ENCODE results near the gene CD27. TPM values are rescaled to one million over a fixed set of nuclear protein-coding genes. Genes with fewer than 3 reads are reported as not detected.

CD27 gene
- total and polyA plus RNA-seq, 2 of the 13 experiments (the other 11 are each of a cell fraction or from before 2014, with no cell fraction given) = 0.12 TPM; not detected in 1

DNA sequence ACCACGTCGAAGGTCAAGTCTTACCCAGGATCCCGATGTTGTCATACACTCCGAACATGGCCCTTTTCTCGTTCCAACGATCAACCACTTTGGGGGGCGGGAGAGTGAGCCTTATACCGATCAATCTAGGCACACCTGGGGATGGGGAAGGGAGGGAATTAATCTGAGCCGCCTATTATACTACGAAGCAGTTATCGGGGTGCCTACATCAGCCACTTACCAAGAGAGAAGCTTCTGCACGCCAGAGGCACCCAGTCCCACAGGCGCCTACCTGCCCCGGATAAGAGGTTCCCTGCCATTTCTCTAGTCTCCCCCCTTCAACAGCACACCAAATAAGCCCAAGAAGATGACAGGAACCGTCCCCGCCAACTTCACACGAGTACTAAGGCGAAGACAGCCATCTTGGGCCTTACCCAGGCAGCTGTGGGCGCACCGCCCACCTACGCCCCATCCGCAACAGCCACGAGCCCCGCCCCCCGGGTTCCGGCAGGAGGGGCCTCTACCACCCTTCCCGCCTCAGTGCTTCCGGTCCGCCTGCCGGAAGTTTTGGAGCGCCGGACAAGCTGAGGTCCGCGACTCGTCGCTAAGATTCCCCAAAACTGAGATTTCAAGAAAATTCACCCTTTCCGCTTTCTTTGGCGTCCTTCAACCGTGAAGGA is 48.2 kb downstream of the CD27 start, which contains the start of gene MRPL51 (continued):
- TF ChIP-seq, protein P1, sequence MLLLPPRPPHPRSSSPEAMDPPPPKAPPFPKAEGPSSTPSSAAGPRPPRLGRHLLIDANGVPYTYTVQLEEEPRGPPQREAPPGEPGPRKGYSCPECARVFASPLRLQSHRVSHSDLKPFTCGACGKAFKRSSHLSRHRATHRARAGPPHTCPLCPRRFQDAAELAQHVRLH (CRISPR knock-in tag; IDR thresholded peaks at IDR 0.05; ENCODE audit: borderline replicate concordance, low read depth) = no peak
- TF ChIP-seq ZNF841 (CRISPR knock-in tag; IDR thresholded peaks at IDR 0.05; ENCODE audit: borderline replicate concordance) (no peak), ELF1 (CRISPR knock-in tag; IDR thresholded peaks at IDR 0.05) (peak; percentile 88), HNRNPK (IDR thresholded peaks at IDR 0.05; ENCODE audit: low read depth, low read length, poor library complexity, severe bottlenecking) (peak; percentile 27), SP1 (IDR thresholded peaks at IDR 0.05) (no peak), SP1 (CRISPR knock-in tag; IDR thresholded peaks at IDR 0.05) (peak; percentile 82), SMARCC2 (IDR thresholded peaks at IDR 0.05) (no peak), KDM5A (IDR thresholded peaks at IDR 0.05; ENCODE audit: borderline replicate concordance, low read length) (no peak; the same call in 1 of the 2 replicates), ZNF484 (CRISPR knock-in tag; IDR thresholded peaks at IDR 0.05; ENCODE audit: borderline replicate concordance, low read depth) (no peak), TBX2 (CRISPR knock-in tag; IDR thresholded peaks at IDR 0.05; ENCODE audit: borderline replicate concordance) (peak; percentile 67; the same call in 1 of the 2 replicates), ZNF75D (CRISPR knock-in tag; IDR thresholded peaks at IDR 0.05; ENCODE audit: borderline replicate concordance) (no peak), ELF3 (CRISPR knock-in tag; IDR thresholded peaks at IDR 0.05) (peak; percentile 65), ZNF614 (CRISPR knock-in tag; IDR thresholded peaks at IDR 0.05; ENCODE audit: borderline replicate concordance) (0 out of 2 replicates have a peak, but pooled peaks have one; percentile 24), GABPA (IDR thresholded peaks at IDR 0.05; ENCODE audit: low read depth, low read length) (peak; percentile 96), GABPA (CRISPR knock-in tag; IDR thresholded peaks at IDR 0.05; ENCODE audit: low read depth) (peak; percentile 97), TEAD2 (CRISPR knock-in tag; IDR thresholded peaks at IDR 0.05) (peak; percentile 18; the same call in 1 of the 2 replicates), ZNF530 (CRISPR knock-in tag; IDR thresholded peaks at IDR 0.05; ENCODE audit: low read depth) (no peak), ZNF292 (CRISPR knock-in tag; IDR thresholded peaks at IDR 0.05; ENCODE audit: borderline replicate concordance, low read depth) (no peak), RFX3 (CRISPR knock-in tag; IDR thresholded peaks at IDR 0.05) (no peak), ZC3H4 (CRISPR knock-in tag; IDR thresholded peaks at IDR 0.05; ENCODE audit: borderline replicate concordance) (no peak), ETV6 (CRISPR knock-in tag; conservative IDR thresholded peaks at IDR 0.05) (no peak; the same call in 1 of the 2 replicates), CBFB (CRISPR knock-in tag; IDR thresholded peaks at IDR 0.05) (no peak), HBP1 (CRISPR knock-in tag; IDR thresholded peaks at IDR 0.05; ENCODE audit: low read depth) (no peak), GFI1 (CRISPR knock-in tag; IDR thresholded peaks at IDR 0.05; ENCODE audit: borderline replicate concordance) (no peak; the same call in 1 of the 2 replicates)
- TF ChIP-seq, protein P2, sequence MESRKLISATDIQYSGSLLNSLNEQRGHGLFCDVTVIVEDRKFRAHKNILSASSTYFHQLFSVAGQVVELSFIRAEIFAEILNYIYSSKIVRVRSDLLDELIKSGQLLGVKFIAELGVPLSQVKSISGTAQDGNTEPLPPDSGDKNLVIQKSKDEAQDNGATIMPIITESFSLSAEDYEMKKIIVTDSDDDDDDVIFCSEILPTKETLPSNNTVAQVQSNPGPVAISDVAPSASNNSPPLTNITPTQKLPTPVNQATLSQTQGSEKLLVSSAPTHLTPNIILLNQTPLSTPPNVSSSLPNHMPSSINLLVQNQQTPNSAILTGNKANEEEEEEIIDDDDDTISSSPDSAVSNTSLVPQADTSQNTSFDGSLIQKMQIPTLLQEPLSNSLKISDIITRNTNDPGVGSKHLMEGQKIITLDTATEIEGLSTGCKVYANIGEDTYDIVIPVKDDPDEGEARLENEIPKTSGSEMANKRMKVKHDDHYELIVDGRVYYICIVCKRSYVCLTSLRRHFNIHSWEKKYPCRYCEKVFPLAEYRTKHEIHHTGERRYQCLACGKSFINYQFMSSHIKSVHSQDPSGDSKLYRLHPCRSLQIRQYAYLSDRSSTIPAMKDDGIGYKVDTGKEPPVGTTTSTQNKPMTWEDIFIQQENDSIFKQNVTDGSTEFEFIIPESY (CRISPR knock-in tag; IDR thresholded peaks at IDR 0.05) = no peak
- TF ChIP-seq, protein P3, sequence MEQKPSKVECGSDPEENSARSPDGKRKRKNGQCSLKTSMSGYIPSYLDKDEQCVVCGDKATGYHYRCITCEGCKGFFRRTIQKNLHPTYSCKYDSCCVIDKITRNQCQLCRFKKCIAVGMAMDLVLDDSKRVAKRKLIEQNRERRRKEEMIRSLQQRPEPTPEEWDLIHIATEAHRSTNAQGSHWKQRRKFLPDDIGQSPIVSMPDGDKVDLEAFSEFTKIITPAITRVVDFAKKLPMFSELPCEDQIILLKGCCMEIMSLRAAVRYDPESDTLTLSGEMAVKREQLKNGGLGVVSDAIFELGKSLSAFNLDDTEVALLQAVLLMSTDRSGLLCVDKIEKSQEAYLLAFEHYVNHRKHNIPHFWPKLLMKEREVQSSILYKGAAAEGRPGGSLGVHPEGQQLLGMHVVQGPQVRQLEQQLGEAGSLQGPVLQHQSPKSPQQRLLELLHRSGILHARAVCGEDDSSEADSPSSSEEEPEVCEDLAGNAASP (CRISPR knock-in tag; IDR thresholded peaks at IDR 0.05; ENCODE audit: borderline replicate concordance) = 0 out of 2 replicates have a peak, but pooled peaks have one; percentile 15
